Lower leg skin (tissue), 4 donors: Measurements from ENCODE around the gene SUMF1. TPM values are rescaled to one million over a fixed set of nuclear protein-coding genes. Genes with fewer than 3 reads are reported as not detected.

Experiments used
- DNase-seq, 2 donors: peaks; one replicate each; pipeline ENCODE4 v3.0.0-alpha.2; 2019; ENCODE audit warnings: low spot score in 2 of 2
- H3K4me3 ChIP-seq: fragments of 200-600 bp; sonication (generic); 2 replicates; pipeline ENCODE4 v1.5.1; 2017; ENCODE audit warnings: mild to moderate bottlenecking, low read depth; ENCODE audit not compliant: poor library complexity, severe bottlenecking
- CTCF ChIP-seq, 3 donors: fragments of 450-650 bp; IDR thresholded peaks; one replicate each; pipeline ENCODE4 v1.5.1; 2016; ENCODE audit warnings: antibody characterized with exemption in 3 of 3, mild to moderate bottlenecking in 3 of 3, moderate library complexity in 2 of 3
- POLR2A ChIP-seq, 2 donors: fragments of 450-650 bp; IDR thresholded peaks; one replicate each; pipeline ENCODE4 v1.6.1; 2016 to 2017; ENCODE audit warnings: antibody characterized with exemption in 2 of 2, mild to moderate bottlenecking in 1 of 2, moderate library complexity in 1 of 2
- WGBS, 2 donors: methylation state at CpG; one replicate each; pipeline ENCODE4 v1.1.5; 2018; 5-methylcytosine and 5-hydroxymethylcytosine counted together
- intact Hi-C: fragments of 100-400 bp; cut with DNase I; formaldehyde crosslinking; loops from one replicate; pipeline ENCODE4 v1.15.0; 2023; ENCODE audit warnings: low total_unique reads
- total RNA-seq, 4 donors: library from RNA; depleted of rRNA; stranded (reverse); fragments of >200 nt; gene quantifications; one replicate each; pipeline ENCODE4 v1.1.0, GENCODE V29; 2016

Gene SUMF1
- total RNA-seq, 4 donors from 2014 or later = 35.2 to 63.8 (median 59.6) TPM

- intact Hi-C loops = no loop called here
- no peak for TF ChIP-seq POLR2A (IDR thresholded peaks at IDR 0.05)
- no peak for TF ChIP-seq CTCF (IDR thresholded peaks at IDR 0.05)
- 92 to 93% methylated on average over 3 of the region's 3 CpGs for WGBS, 2 donors
- H3K4me3 ChIP-seq = no peak overlapping the region
- DNase-seq = no peak
These were observed 34.4 kb upstream of the SUMF1 start for GRCh38 chr3:4501437-4501836.

GRCh38 chr3:4498446-4498845 is 31.4 kb upstream of the SUMF1 start:
- TF ChIP-seq POLR2A (IDR thresholded peaks at IDR 0.05) = no peak
- no peak for TF ChIP-seq CTCF (IDR thresholded peaks at IDR 0.05)

GRCh38 chr3:4497843-4498324 is 30.8 kb upstream of the SUMF1 start:
- no peak for TF ChIP-seq POLR2A (IDR thresholded peaks at IDR 0.05)
- no peak for TF ChIP-seq CTCF (IDR thresholded peaks at IDR 0.05)
- WGBS, 2 donors = 41 to 71% methylated on average over 1 of the region's 1 CpG
- no peak overlapping the region for H3K4me3 ChIP-seq
- no peak for DNase-seq
- intact Hi-C loops = no loop called here

More at GRCh38 chr3:4498446-4498845, 31.4 kb upstream of the SUMF1 start:
- whole genome bisulfite sequencing, 2 donors = 73 to 85% methylated on average over 5 of the region's 5 CpGs
- no peak for DNase-seq
- no peak overlapping the region for H3K4me3 ChIP-seq
- intact Hi-C loops = no loop called here

GRCh38 chr3:4497005-4497692 is 30.1 kb upstream of the SUMF1 start:
- intact Hi-C loops = no loop called here
- no peak overlapping the region for H3K4me3 ChIP-seq
- DNase-seq = no peak
- TF ChIP-seq CTCF (IDR thresholded peaks at IDR 0.05) = no peak
- no peak for TF ChIP-seq POLR2A (IDR thresholded peaks at IDR 0.05)
- WGBS, 2 donors = 66 to 77% methylated on average over 5 of the region's 5 CpGs

GRCh38 chr3:4496087-4496452 is 29.0 kb upstream of the SUMF1 start:
- no peak overlapping the region for H3K4me3 ChIP-seq
- intact Hi-C loops = no loop called here
- 60 to 78% methylated on average over 3 of the region's 3 CpGs for WGBS, 2 donors
- no peak for TF ChIP-seq POLR2A (IDR thresholded peaks at IDR 0.05)
- TF ChIP-seq CTCF (IDR thresholded peaks at IDR 0.05) = no peak
- no peak for DNase-seq
